ENCODE results near the gene MUC20. TPM values are rescaled to one million over a fixed set of nuclear protein-coding genes. Genes with fewer than 3 reads are reported as not detected.
A peak's percentile ranks its signal among the peaks of the same experiment; 100 is the strongest.

The MUC20 gene
- total and polyA plus RNA-seq, 9 of the 15 experiments (the other 6 are each of a cell fraction or from before 2014, with no cell fraction given) = 0.03 to 0.23 (median 0.15) TPM; not detected in 3

GRCh38 chr3:195763843-195764825 is 43.4 kb downstream of the MUC20 start (continued):
- no peak for TF ChIP-seq SNAPC5 (CRISPR knock-in tag; IDR thresholded peaks at IDR 0.05)

GRCh38 chr3:195764961-195765706 is 44.4 kb downstream of the MUC20 start:
- Histone ChIP-seq H3K36me3 (ENCODE audit: control insufficient read depth, insufficient read depth, low read length) (no peaks in the 10 kb centered on the region), H3K27me3 (ENCODE audit: control insufficient read depth in 2 of 2, insufficient read depth in 2 of 2, low read length in 2 of 2) (peaks cover 17 to 81% of the 10 kb centered on the region in 2 experiments; a peak in 4 of 5 replicates), H3K4me1 (replicated peaks in 1 of 2; ENCODE audit: control insufficient read depth in 2 of 2, insufficient read depth in 2 of 2, low read length in 2 of 2) (peaks cover 0 to 10% of the 10 kb centered on the region in 2 experiments; a peak in 2 of 5 replicates), H3K9me1 (ENCODE audit: control insufficient read depth, insufficient read depth, low read length) (no peaks in the 10 kb centered on the region), H3K27ac (ENCODE audit: extremely low read depth, low read depth, low read length) (no peak overlapping the region), H3K79me2 (ENCODE audit: control insufficient read depth, insufficient read depth, low read length) (no peaks in the 10 kb centered on the region), H3K4me2 (ENCODE audit: insufficient read depth, low read length) (no peak overlapping the region), H4K20me1 (replicated peaks; ENCODE audit: control insufficient read depth, insufficient read depth, low read length) (0 out of 2 replicates have a peak, but pooled peaks cover 4% of the 10 kb centered on the region), H3K4me3 (no peak overlapping the region), H3K9me3 (replicated peaks; ENCODE audit: control insufficient read depth, insufficient read depth, low read depth, low read length) (no peaks in the 10 kb centered on the region), H2AFZ (ENCODE audit: low read depth, low read length) (no peak overlapping the region), H3K9ac (ENCODE audit: insufficient read depth in 1 of 2, low read depth in 2 of 2, low read length in 2 of 2) (no peak overlapping the region)
- POLR2A ChIA-PET = interaction anchor here (0.8 to 1.0 kb wide), 2 partner anchors 9 to 79 kb away, joined by 3 read pairs; no protein-coding TSS in a partner anchor
- no peak for ATAC-seq
- no TSS peak for BruUV-seq (replicated peaks)
- CTCF ChIA-PET (ENCODE audit: low intra/inter-chr PET ratio) = no interaction called here
- WGBS (ENCODE audit: insufficient coverage, low coverage, missing lambda C conversion rate) = 13% methylated on average over 25 of the region's 28 CpGs
- TF ChIP-seq ZBTB17 (CRISPR knock-in tag; IDR thresholded peaks at IDR 0.05) = no peak
- no peak for TF ChIP-seq CCAR2 (IDR thresholded peaks at IDR 0.05; ENCODE audit: low read depth, low read length)
- no peak for TF ChIP-seq ATF7 (IDR thresholded peaks at IDR 0.05)
- no peak for TF ChIP-seq KAT8 (IDR thresholded peaks at IDR 0.05; ENCODE audit: low read depth)
- 0 out of 2 replicates have a peak, but pooled peaks have one; percentile 16 for TF ChIP-seq BHLHE40 (IDR thresholded peaks at IDR 0.05; ENCODE audit: low read length)
- no peak for FAIRE-seq
- DNase-seq (ENCODE audit: extremely low read depth in 1 of 4, low spot score in 3 of 4) = no peak
- intact Hi-C loops (cut with micrococcal nuclease) = no loop called here
- in situ Hi-C loops (cut with MboI) = no loop called here
